ENCODE measurements around the gene RAPGEF2. TPM values are rescaled to one million over a fixed set of nuclear protein-coding genes. Genes with fewer than 3 reads are reported as not detected.
A peak's percentile ranks its signal among the peaks of the same experiment; 100 is the strongest.

Gene RAPGEF2
- polyA plus RNA-seq, 6 donors from 2014 or later, result 0.46 to 2.8 (median 1.6) TPM

- Mint-ChIP-seq H3K27me3 (no peaks in the 10 kb centered on the region), H3K27ac (no peak overlapping the region), H3K4me3 (no peak overlapping the region), H3K36me3 (no peaks in the 10 kb centered on the region), H3K4me1 (peaks cover 0 to 5% (median 0%) of the 10 kb centered on the region in 3 donors), H3K9me3 (peaks cover 0 to 5% (median 2%) of the 10 kb centered on the region in 7 donors)
- DNase-seq (no peak), ATAC-seq (ENCODE audit: low read depth in 2 of 2) (no peak)
These were observed 177.7 kb downstream of the RAPGEF2 start for GRCh38 chr4:159280442-159281172.

GRCh38 chr4:159281771-159282170, 178.9 kb downstream of the RAPGEF2 start:
- peaks cover 0 to 5% (median 2%) of the 10 kb centered on the region in 7 donors for H3K9me3 Mint-ChIP-seq
- DNase-seq, result no peak
- H3K4me3 Mint-ChIP-seq, result no peak overlapping the region
- H3K27ac Mint-ChIP-seq, result no peak overlapping the region
- H3K27me3 Mint-ChIP-seq, result no peaks in the 10 kb centered on the region
- H3K4me1 Mint-ChIP-seq, result peaks cover 0 to 6% (median 5%) of the 10 kb centered on the region in 3 donors
- no peak for ATAC-seq (ENCODE audit: low read depth in 2 of 2)
- peaks cover 5 to 8% of the 10 kb centered on the region in 2 donors for H3K36me3 Mint-ChIP-seq

GRCh38 chr4:159282329-159282728, 179.4 kb downstream of the RAPGEF2 start:
- Mint-ChIP-seq H3K4me1 (peaks cover 0 to 6% (median 5%) of the 10 kb centered on the region in 3 donors), H3K27ac (no peak overlapping the region), H3K36me3 (peaks cover 5 to 8% of the 10 kb centered on the region in 2 donors), H3K27me3 (no peaks in the 10 kb centered on the region), H3K4me3 (no peak overlapping the region), H3K9me3 (peaks cover 0 to 5% (median 2%) of the 10 kb centered on the region in 7 donors)
- no peak for ATAC-seq (ENCODE audit: low read depth in 2 of 2)
- DNase-seq, result no peak

- Mint-ChIP-seq H3K36me3 (peaks cover 5 to 8% of the 10 kb centered on the region in 2 donors), H3K4me3 (no peak overlapping the region), H3K27me3 (no peaks in the 10 kb centered on the region), H3K9me3 (no peaks in the 10 kb centered on the region), H3K27ac (no peak overlapping the region), H3K4me1 (peaks cover 0 to 6% (median under 1%) of the 10 kb centered on the region in 3 donors)
- ATAC-seq (ENCODE audit: low read depth in 2 of 2) (no peak), DNase-seq (no peak)
These were observed 180.1 kb downstream of the RAPGEF2 start for GRCh38 chr4:159282944-159283343.

DNA sequence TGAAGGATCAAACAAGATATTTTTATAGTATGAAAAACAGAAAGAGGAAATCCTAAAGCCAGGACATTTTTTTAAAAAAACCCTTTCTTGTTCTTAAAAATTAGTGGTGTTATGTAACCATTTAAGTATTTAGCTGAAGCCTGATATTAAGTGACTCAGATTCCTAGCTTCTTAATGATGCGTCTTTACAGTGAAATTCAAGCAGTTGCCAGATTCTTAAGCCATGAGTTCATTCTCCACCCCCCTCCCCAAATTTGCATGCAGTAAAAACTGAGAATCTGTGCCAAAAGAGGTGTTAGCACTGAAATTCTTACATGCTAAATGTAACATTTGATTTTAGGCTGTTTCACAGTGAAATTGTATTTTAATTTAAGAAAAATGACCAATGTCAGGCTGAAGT, 180.8 kb downstream of the RAPGEF2 start:
- Mint-ChIP-seq H3K27ac (no peak overlapping the region), H3K36me3 (peaks cover 5 to 8% of the 10 kb centered on the region in 2 donors), H3K9me3 (no peaks in the 10 kb centered on the region), H3K27me3 (no peaks in the 10 kb centered on the region), H3K4me1 (peaks cover 0 to 6% (median 2%) of the 10 kb centered on the region in 3 donors), H3K4me3 (no peak overlapping the region)
- DNase-seq, result no peak
- no peak for ATAC-seq (ENCODE audit: low read depth in 2 of 2)

- Mint-ChIP-seq H3K27ac (no peak overlapping the region), H3K9me3 (no peaks in the 10 kb centered on the region), H3K4me1 (peaks cover 0 to 6% (median 2%) of the 10 kb centered on the region in 3 donors), H3K27me3 (no peaks in the 10 kb centered on the region), H3K4me3 (no peak overlapping the region), H3K36me3 (peaks cover 5 to 8% of the 10 kb centered on the region in 2 donors)
- DNase-seq (no peak), ATAC-seq (ENCODE audit: low read depth in 2 of 2) (no peak)
These were observed 181.2 kb downstream of the RAPGEF2 start for GRCh38 chr4:159284113-159284512.

- Mint-ChIP-seq H3K4me3 (no peak overlapping the region), H3K4me1 (peaks cover 0 to 6% (median 3%) of the 10 kb centered on the region in 3 donors), H3K9me3 (no peaks in the 10 kb centered on the region), H3K27ac (peak overlapping the region in 1 of 6 donors; percentile 47), H3K36me3 (peaks cover 5 to 8% of the 10 kb centered on the region in 2 donors), H3K27me3 (no peaks in the 10 kb centered on the region)
- ATAC-seq (ENCODE audit: low read depth in 2 of 2) (no peak), DNase-seq (no peak)
These were observed 181.9 kb downstream of the RAPGEF2 start for GRCh38 chr4:159284733-159285132.

DNA sequence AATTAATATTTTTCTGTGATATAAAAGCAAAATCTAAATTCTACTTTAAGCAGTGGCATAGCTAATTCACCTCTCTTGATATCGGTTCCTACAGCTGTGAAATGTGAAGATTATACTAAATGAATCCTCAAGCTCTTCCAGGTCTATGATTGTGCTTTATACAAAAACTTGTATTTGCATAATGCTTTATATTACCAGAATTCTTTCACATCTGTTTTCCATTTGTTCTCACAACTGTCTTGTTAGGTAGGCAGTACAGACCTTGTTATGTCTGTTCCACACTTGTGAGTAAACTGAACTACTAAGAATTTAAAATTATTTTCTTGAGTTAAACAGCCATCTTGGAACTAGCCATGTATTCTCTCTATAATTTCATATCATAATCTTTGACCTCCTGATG, 184.9 kb downstream of the RAPGEF2 start:
- H3K9me3 Mint-ChIP-seq, result no peaks in the 10 kb centered on the region
- peaks cover 8 to 9% of the 10 kb centered on the region in 2 donors for H3K36me3 Mint-ChIP-seq
- DNase-seq, result no peak
- no peak for ATAC-seq (ENCODE audit: low read depth in 2 of 2)
- peaks cover 0 to 6% (median 4%) of the 10 kb centered on the region in 3 donors for H3K4me1 Mint-ChIP-seq
- H3K27me3 Mint-ChIP-seq, result no peaks in the 10 kb centered on the region
- H3K27ac Mint-ChIP-seq, result no peak overlapping the region
- no peak overlapping the region for H3K4me3 Mint-ChIP-seq

GRCh38 chr4:159289682-159290081, 186.8 kb downstream of the RAPGEF2 start:
- no peak for DNase-seq
- H3K4me1 Mint-ChIP-seq, result peaks cover 0 to 10% (median 6%) of the 10 kb centered on the region in 3 donors
- H3K36me3 Mint-ChIP-seq, result peaks cover 8 to 9% of the 10 kb centered on the region in 2 donors
- peaks cover 0 to 3% (median 0%) of the 10 kb centered on the region in 7 donors for H3K9me3 Mint-ChIP-seq
- no peak overlapping the region for H3K27ac Mint-ChIP-seq
- no peak for ATAC-seq (ENCODE audit: low read depth in 2 of 2)
- H3K4me3 Mint-ChIP-seq, result no peak overlapping the region
- H3K27me3 Mint-ChIP-seq, result no peaks in the 10 kb centered on the region

DNA sequence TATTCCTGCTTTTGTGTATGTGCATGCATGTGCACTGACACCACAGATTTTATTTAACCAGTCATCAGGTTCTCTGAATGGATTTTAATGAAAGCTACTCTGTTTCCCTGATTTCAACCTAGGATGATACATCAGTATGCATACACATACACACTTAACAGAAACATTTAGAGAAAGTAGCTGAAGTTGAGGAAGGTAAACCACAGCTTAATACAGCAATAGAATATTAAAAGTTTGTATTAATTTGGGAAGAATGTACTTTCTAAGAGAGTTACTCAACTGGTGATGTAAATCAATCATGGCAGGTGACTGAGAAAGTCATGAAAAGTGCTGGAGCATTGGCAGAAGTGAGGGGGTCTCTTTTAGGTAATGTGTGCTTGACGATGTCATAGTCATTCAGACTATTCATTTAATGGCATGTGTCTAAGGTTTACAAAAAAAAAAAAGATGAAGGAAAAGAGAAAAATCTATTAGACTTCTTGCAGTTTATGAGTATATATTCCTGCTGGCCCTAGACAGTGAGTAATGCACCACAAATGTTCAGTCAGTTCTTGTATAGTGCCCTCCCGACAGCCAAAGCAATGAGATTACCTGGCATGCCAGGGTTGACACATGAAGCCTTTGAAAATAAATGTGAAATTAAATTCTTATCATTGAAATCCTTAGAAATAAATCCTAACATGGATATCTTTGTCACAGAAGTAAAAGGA, 187.6 kb downstream of the RAPGEF2 start:
- H3K36me3 Mint-ChIP-seq, result peaks cover 8 to 9% of the 10 kb centered on the region in 2 donors
- peaks cover 0 to 12% (median 6%) of the 10 kb centered on the region in 3 donors for H3K4me1 Mint-ChIP-seq
- H3K9me3 Mint-ChIP-seq, result peaks cover 0 to 4% (median 0%) of the 10 kb centered on the region in 7 donors
- ATAC-seq (ENCODE audit: low read depth in 2 of 2), result no peak
- H3K4me3 Mint-ChIP-seq, result no peak overlapping the region
- DNase-seq, result no peak
- H3K27ac Mint-ChIP-seq, result no peak overlapping the region
- H3K27me3 Mint-ChIP-seq, result no peaks in the 10 kb centered on the region

GRCh38 chr4:159291176-159291575, 188.3 kb downstream of the RAPGEF2 start:
- DNase-seq (no peak), ATAC-seq (ENCODE audit: low read depth in 2 of 2) (no peak)
- Mint-ChIP-seq H3K4me1 (peaks cover 0 to 10% (median 6%) of the 10 kb centered on the region in 3 donors), H3K36me3 (peaks cover 4 to 6% of the 10 kb centered on the region in 2 donors), H3K27ac (no peak overlapping the region), H3K9me3 (peaks cover 0 to 4% (median 0%) of the 10 kb centered on the region in 7 donors), H3K4me3 (no peak overlapping the region), H3K27me3 (no peaks in the 10 kb centered on the region)

GRCh38 chr4:159292137-159292896, 189.4 kb downstream of the RAPGEF2 start:
- no peak overlapping the region for H3K4me3 Mint-ChIP-seq
- H3K4me1 Mint-ChIP-seq, result peaks cover 0 to 6% (median 5%) of the 10 kb centered on the region in 3 donors
- ATAC-seq (ENCODE audit: low read depth in 2 of 2) (no peak), DNase-seq (no peak)
- no peaks in the 10 kb centered on the region for H3K27me3 Mint-ChIP-seq
- no peak overlapping the region for H3K27ac Mint-ChIP-seq
- peaks cover 0 to 4% of the 10 kb centered on the region in 2 donors for H3K36me3 Mint-ChIP-seq
- peaks cover 0 to 4% (median 0%) of the 10 kb centered on the region in 7 donors for H3K9me3 Mint-ChIP-seq

DNA sequence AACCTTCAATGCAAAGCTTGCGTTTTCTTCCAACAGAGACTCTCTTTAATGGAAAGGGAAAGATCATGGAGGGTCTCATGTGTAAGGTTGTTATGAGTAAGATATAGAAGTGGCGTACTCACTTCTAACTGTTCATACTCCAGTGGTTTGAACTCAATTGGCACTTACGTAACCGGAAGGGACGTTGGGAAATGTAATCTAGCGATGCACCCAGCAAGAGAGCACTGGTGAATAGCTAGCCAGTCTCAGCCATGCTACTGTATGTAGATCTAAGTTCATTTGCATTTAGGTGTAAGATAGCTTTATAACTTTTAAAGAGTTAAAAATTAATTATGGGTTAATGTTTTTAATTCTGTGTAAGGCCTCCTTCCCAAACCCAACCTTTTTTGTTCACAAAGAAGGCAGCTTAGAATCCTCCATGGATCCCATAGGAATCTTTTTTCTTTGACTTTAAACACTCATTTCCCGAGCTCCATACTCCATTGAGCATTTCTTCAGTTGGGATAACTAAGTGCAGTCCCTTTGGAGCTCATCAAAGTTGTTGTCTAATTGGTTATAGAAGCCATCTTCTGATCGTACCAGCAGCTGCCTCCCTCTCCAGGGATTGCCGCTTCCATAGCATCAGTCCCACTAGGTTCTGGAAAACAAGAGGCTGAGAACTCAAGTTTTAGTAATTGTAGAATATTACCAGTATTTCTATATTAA, 191.1 kb downstream of the RAPGEF2 start:
- no peak overlapping the region for H3K27ac Mint-ChIP-seq
- no peak for DNase-seq
- H3K4me3 Mint-ChIP-seq, result no peak overlapping the region
- H3K27me3 Mint-ChIP-seq, result no peaks in the 10 kb centered on the region
- peaks cover 0 to 4% (median 0%) of the 10 kb centered on the region in 7 donors for H3K9me3 Mint-ChIP-seq
- peaks cover 0 to 4% of the 10 kb centered on the region in 2 donors for H3K36me3 Mint-ChIP-seq
- no peak for ATAC-seq (ENCODE audit: low read depth in 2 of 2)
- peaks cover 0 to 5% (median 4%) of the 10 kb centered on the region in 3 donors for H3K4me1 Mint-ChIP-seq
